Stimulated activated CD4-positive, alpha-beta T cell treated with anti-CD3 and anti-CD28 coated beads, TNF-alpha, amount 100 ng/mL, for 48 hours (primary cell): Measurements from ENCODE around the gene TUFT1.
A peak's percentile ranks its signal among the peaks of the same experiment; 100 is the strongest.

Experiments used
- DNase-seq, 3 donors: peaks; one replicate each; pipeline ENCODE4 v3.0.0-alpha.2; 2020; ENCODE audit warnings: low read depth in 3 of 3

TUFT1 gene

GRCh38 chr1:151540021-151540981, at the start of gene TUFT1:
Gene TUFT1 (plus strand): TSS chr1:151540309. CDS start chr1:151540367, 58 bp downstream.
- DNase-seq: peak; percentile 85 to 97 (median 89)

GRCh38 chr1:151491641-151492040, 48.5 kb upstream of the TUFT1 start:
- no peak for DNase-seq

- DNase-seq: no peak
Measured at GRCh38 chr1:151492120-151492519, 48.0 kb upstream of the TUFT1 start.

GRCh38 chr1:151493042-151493441, 47.1 kb upstream of the TUFT1 start:
- DNase-seq: no peak

GRCh38 chr1:151494741-151495281, 45.3 kb upstream of the TUFT1 start:
- DNase-seq: no peak

GRCh38 chr1:151495316-151495715, 44.8 kb upstream of the TUFT1 start:
- no peak for DNase-seq

GRCh38 chr1:151499365-151499764, 40.7 kb upstream of the TUFT1 start:
- DNase-seq: no peak

GRCh38 chr1:151499930-151500329, 40.2 kb upstream of the TUFT1 start:
- no peak for DNase-seq

GRCh38 chr1:151501474-151501873, 38.6 kb upstream of the TUFT1 start:
- no peak for DNase-seq

- no peak for DNase-seq
Measured at GRCh38 chr1:151502035-151502700, 37.9 kb upstream of the TUFT1 start.

- no peak for DNase-seq
Measured at GRCh38 chr1:151502859-151503780, 37.0 kb upstream of the TUFT1 start.

GRCh38 chr1:151504252-151504651, 35.9 kb upstream of the TUFT1 start:
- DNase-seq: no peak

GRCh38 chr1:151504759-151505158, 35.4 kb upstream of the TUFT1 start:
- no peak for DNase-seq

GRCh38 chr1:151508833-151509232, 31.3 kb upstream of the TUFT1 start:
- no peak for DNase-seq

GRCh38 chr1:151509350-151510019, 30.6 kb upstream of the TUFT1 start:
- DNase-seq: no peak

GRCh38 chr1:151510020-151510405, 30.1 kb upstream of the TUFT1 start:
- DNase-seq: no peak

GRCh38 chr1:151510614-151510956, 29.5 kb upstream of the TUFT1 start:
- DNase-seq: no peak

- peak; percentile 55 to 86 (median 71) for DNase-seq
Measured at GRCh38 chr1:151510957-151511635, 29.0 kb upstream of the TUFT1 start, which contains the start of gene CGN. Gene CGN (plus strand): TSS chr1:151511387. CDS start chr1:151518520, 7,133 bp downstream.

GRCh38 chr1:151511636-151512215, 28.4 kb upstream of the TUFT1 start:
- peak in 1 of 3 donors; percentile 20 for DNase-seq

- no peak for DNase-seq
Measured at GRCh38 chr1:151512326-151512725, 27.8 kb upstream of the TUFT1 start.
